Gastrocnemius medialis (tissue), 4 donors: Measurements from ENCODE around the gene PRPF31. TPM values are rescaled to one million over a fixed set of nuclear protein-coding genes. Genes with fewer than 3 reads are reported as not detected.
A peak's percentile ranks its signal among the peaks of the same experiment; 100 is the strongest.

Experiments used
- ATAC-seq, 2 donors: fragments of 150-250 bp; one replicate each; pipeline ENCODE4 v1.9.1; 2016
- DNase-seq, 2 donors: peaks; one replicate each; pipeline ENCODE4 v3.0.0-alpha.2; 2019
- H3K27ac ChIP-seq, 4 donors: fragments of 200-600 bp; sonication (generic); 1 replicate in 1 of 4; 2 replicates in 3 of 4; pipeline ENCODE4 v1.5.1; 2016 to 2018; ENCODE audit warnings: mild to moderate bottlenecking in 2 of 4, moderate library complexity in 1 of 4
- H3K27me3 ChIP-seq, 3 donors: fragments of 200-600 bp; sonication (generic) in 2 of 3; 1 replicate in 1 of 3; 2 replicates in 2 of 3; pipeline versions ENCODE4 v1.5.1 to v1.6.0; 2016 to 2019; ENCODE audit warnings: mild to moderate bottlenecking in 1 of 3, moderate library complexity in 1 of 3
- H3K36me3 ChIP-seq, 2 donors: fragments of 200-600 bp; sonication (generic) in 1 of 2; one replicate each; pipeline ENCODE4 v1.5.1; 2017 to 2018
- H3K4me1 ChIP-seq, 2 donors: fragments of 200-600 bp; sonication (generic) in 1 of 2; one replicate each; pipeline ENCODE4 v1.5.1; 2016 to 2017; ENCODE audit warnings: mild to moderate bottlenecking in 2 of 2
- H3K4me3 ChIP-seq, 4 donors: fragments of 200-600 bp; sonication (generic) in 3 of 4; 1 replicate in 1 of 4; 2 replicates in 3 of 4; pipeline ENCODE4 v1.5.1; 2016 to 2019; ENCODE audit warnings: mild to moderate bottlenecking in 2 of 4
- H3K9me3 ChIP-seq, 3 donors: fragments of 200-600 bp; sonication (generic) in 2 of 3; 1 replicate in 1 of 3; 2 replicates in 2 of 3; pipeline ENCODE4 v1.5.1; 2016 to 2019
- CTCF ChIP-seq, 5 experiments: fragments of 450-650 bp in 3 of 5; fragments of 200-600 bp in 2 of 5; sonication (generic) in 2 of 5; IDR thresholded peaks in 4 of 5; conservative IDR thresholded peaks in 1 of 5; 1 replicate in 4 of 5; 2 replicates in 1 of 5; pipeline ENCODE4 v1.5.1; 2016 to 2019; ENCODE audit warnings: antibody characterized with exemption in 5 of 5, mild to moderate bottlenecking in 3 of 5, moderate library complexity in 3 of 5
- POLR2A ChIP-seq, 2 donors: fragments of 450-650 bp; IDR thresholded peaks; one replicate each; pipeline ENCODE4 v1.6.1; 2017; ENCODE audit warnings: antibody characterized with exemption in 2 of 2, mild to moderate bottlenecking in 2 of 2, moderate library complexity in 2 of 2
- in situ Hi-C, 4 donors: fragments of 200-750 bp; cut with MboI; loops; one replicate each; pipeline versions ENCODE4 v1.15.0 to v1.8.0; 2017; ENCODE audit warnings: low sequenced_read_pairs in 4 of 4
- intact Hi-C: fragments of 100-400 bp; cut with DNase I; formaldehyde crosslinking; loops from one replicate; pipeline ENCODE4 v1.15.1; 2023; ENCODE audit warnings: low total_unique reads
- total RNA-seq, 4 donors: library from RNA; depleted of rRNA; stranded (reverse); fragments of >200 nt; gene quantifications; one replicate each; pipeline versions ENCODE4 v1.1.0 to v1.2.3, GENCODE V29; 2016

Gene PRPF31
- total RNA-seq, 4 donors from 2014 or later, result 26.6 to 39.4 (median 37.2) TPM

- Histone ChIP-seq H3K27ac (no peak within 1 kb of the TSS), H3K27me3 (peaks cover 0 to 22% (median 9%) of the 10 kb centered on the region in 3 donors), H3K4me3 (no peak within 1 kb of the TSS), H3K9me3 (no peaks in the 10 kb centered on the region), H3K36me3 (peaks cover 0 to under 1% of the 10 kb centered on the region in 2 donors), H3K4me1 (peaks cover 10 to 14% of the 10 kb centered on the region in 2 donors)
- in situ Hi-C loops, result loop anchor here in 1 of 4 donors (25.0 kb wide), 1 partner anchor 1012 kb away; the partner anchor contains the start of gene PPP1R12C
- intact Hi-C loops, result loop anchor here (5.0 kb wide), 1 partner anchor 123 kb away; no protein-coding TSS in a partner anchor
- ATAC-seq (no peak), DNase-seq (no peak)
- TF ChIP-seq CTCF (IDR thresholded peaks at IDR 0.05 in 4 of 5, conservative IDR thresholded peaks at IDR 0.05 in 1 of 5), result no peak
- no peak for TF ChIP-seq POLR2A (IDR thresholded peaks at IDR 0.05)
Observed at GRCh38 chr19:54100561-54100960, 15.0 kb upstream of the PRPF31 start, which contains the start of gene OSCAR. Gene OSCAR, minus strand, starts transcription at chr19:54100803. Its CDS starts 11 bp downstream, at chr19:54100792.

- intact Hi-C loops (loop anchor here (1.0 to 5.0 kb wide), 4 partner anchors 13 to 125 kb away; partner anchors contain the start of genes LENG1, PRPF31 and TFPT), in situ Hi-C loops (loop anchor here in 1 of 4 donors (25.0 kb wide), 1 partner anchor 1010 kb away; the partner anchor contains the start of gene PPP1R12C)
Observed at GRCh38 chr19:54102421-54103169, 13.0 kb upstream of the PRPF31 start, which contains the start of gene NDUFA3. Gene NDUFA3, plus strand, starts transcription at chr19:54102855. Its CDS starts 24 bp downstream, at chr19:54102879.

DNA sequence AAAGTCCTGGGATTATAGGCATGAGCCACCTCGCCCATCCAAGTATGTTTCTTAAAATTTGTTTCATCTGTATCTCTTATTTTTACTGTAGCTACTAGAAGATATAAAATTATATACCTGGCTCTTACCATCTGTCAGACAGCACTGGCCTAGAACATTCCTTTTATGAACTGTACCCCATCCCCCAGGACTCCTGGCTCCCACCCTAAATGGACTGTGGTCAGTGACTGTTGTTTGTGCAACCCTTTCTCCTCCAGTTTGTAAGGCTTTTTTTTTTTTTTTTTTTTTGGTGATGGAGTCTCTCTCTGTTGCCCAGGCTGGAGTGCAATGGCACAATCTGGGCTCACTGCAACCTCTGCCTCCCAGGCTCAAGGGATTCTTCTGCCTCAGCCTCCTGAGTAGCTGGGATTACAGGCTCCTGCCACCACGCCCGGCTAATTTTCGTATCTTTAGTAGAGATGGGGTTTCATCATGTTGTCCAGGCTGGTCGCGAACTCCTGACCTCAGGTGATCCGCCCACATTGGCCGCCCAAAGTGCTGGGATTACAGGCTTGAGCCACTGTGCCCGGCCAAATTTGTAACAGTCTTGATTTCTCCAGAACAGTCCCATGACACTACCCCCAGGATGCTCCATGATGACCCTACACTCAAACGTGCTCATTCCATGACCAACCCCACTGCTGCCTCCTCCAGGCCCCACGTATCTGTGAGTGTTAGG is 10.4 kb upstream of the PRPF31 start:
- ATAC-seq, result no peak
- TF ChIP-seq POLR2A (IDR thresholded peaks at IDR 0.05) (no peak), CTCF (IDR thresholded peaks at IDR 0.05 in 4 of 5, conservative IDR thresholded peaks at IDR 0.05 in 1 of 5) (no peak)
- Histone ChIP-seq H3K27me3 (no peaks in the 10 kb centered on the region), H3K27ac (no peak overlapping the region), H3K36me3 (peaks cover 0 to 45% of the 10 kb centered on the region in 2 donors), H3K9me3 (no peaks in the 10 kb centered on the region), H3K4me3 (no peak overlapping the region), H3K4me1 (peaks cover 10% of the 10 kb centered on the region in 2 donors)
- no peak for DNase-seq
- intact Hi-C loops, result loop anchor here (5.0 kb wide), 1 partner anchor 128 kb away; no protein-coding TSS in a partner anchor
- in situ Hi-C loops, result loop anchor here in 1 of 4 donors (25.0 kb wide), 1 partner anchor 1007 kb away; the partner anchor contains the start of gene PPP1R12C

More at GRCh38 chr19:54102421-54103169, 13.0 kb upstream of the PRPF31 start, which contains the start of gene NDUFA3:
- DNase-seq (peak; percentile 95 to 98), ATAC-seq (peak; percentile 99)
- Histone ChIP-seq H3K9me3 (no peaks in the 10 kb centered on the region), H3K27ac (peak within 1 kb of the TSS; percentile 83 to 95 (median 89)), H3K4me1 (peaks cover 10% of the 10 kb centered on the region in 2 donors), H3K27me3 (peaks cover 0 to 7% (median 0%) of the 10 kb centered on the region in 3 donors), H3K4me3 (peak within 1 kb of the TSS; percentile 78 to 94 (median 90)), H3K36me3 (peaks cover 0 to 20% of the 10 kb centered on the region in 2 donors)
- TF ChIP-seq CTCF (IDR thresholded peaks at IDR 0.05 in 4 of 5, conservative IDR thresholded peaks at IDR 0.05 in 1 of 5) (no peak), POLR2A (IDR thresholded peaks at IDR 0.05) (peak; percentile 71 to 91)

DNA sequence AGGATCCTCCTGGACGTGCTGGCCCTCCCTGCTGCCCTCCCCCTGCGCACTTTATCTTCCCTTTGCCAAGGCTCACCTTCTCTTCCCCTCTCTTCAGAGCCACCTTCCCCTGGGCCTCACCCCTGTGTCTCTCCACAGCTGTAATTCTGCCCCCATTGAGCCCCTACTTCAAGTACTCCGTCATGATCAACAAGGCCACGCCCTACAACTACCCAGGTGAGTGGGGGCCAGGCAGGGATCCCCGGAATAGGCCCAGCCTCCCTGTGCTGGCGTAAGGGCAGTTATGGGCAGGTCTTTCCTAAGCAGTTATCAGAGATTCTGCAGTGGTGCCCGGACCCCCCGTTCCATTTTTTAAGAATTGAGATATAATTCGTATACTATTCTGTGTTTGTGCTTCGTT is 9.8 kb upstream of the PRPF31 start:
- Histone ChIP-seq H3K36me3 (peaks cover 0 to 47% of the 10 kb centered on the region in 2 donors), H3K9me3 (no peaks in the 10 kb centered on the region), H3K4me3 (no peak overlapping the region), H3K27ac (no peak overlapping the region), H3K27me3 (no peaks in the 10 kb centered on the region), H3K4me1 (peaks cover 10% of the 10 kb centered on the region in 2 donors)
- no peak for ATAC-seq
- TF ChIP-seq CTCF (IDR thresholded peaks at IDR 0.05 in 4 of 5, conservative IDR thresholded peaks at IDR 0.05 in 1 of 5), result no peak
- no peak for TF ChIP-seq POLR2A (IDR thresholded peaks at IDR 0.05)
- DNase-seq, result no peak
- intact Hi-C loops, result no loop called here
- in situ Hi-C loops, result loop anchor here in 1 of 4 donors (25.0 kb wide), 1 partner anchor 1007 kb away; the partner anchor contains the start of gene PPP1R12C
